GM18505 (cell line): Measurements from ENCODE around the gene NDUFB5.
A peak's percentile ranks its signal among the peaks of the same experiment; 100 is the strongest.

Experiments
- ATAC-seq: cut with Tn5 transposase; IDR thresholded peaks from one replicate; pipeline ENCODE4 v1.9.1; 2021; ENCODE audit not compliant: unreplicated experiment
- POLR2A ChIP-seq: IDR thresholded peaks from 4 replicates; pipeline ENCODE4 v1.6.1; 2011; ENCODE audit warnings: borderline replicate concordance; ENCODE audit not compliant: insufficient read depth, insufficient read length; ENCODE audit errors: extremely low read depth

The NDUFB5 gene

DNA sequence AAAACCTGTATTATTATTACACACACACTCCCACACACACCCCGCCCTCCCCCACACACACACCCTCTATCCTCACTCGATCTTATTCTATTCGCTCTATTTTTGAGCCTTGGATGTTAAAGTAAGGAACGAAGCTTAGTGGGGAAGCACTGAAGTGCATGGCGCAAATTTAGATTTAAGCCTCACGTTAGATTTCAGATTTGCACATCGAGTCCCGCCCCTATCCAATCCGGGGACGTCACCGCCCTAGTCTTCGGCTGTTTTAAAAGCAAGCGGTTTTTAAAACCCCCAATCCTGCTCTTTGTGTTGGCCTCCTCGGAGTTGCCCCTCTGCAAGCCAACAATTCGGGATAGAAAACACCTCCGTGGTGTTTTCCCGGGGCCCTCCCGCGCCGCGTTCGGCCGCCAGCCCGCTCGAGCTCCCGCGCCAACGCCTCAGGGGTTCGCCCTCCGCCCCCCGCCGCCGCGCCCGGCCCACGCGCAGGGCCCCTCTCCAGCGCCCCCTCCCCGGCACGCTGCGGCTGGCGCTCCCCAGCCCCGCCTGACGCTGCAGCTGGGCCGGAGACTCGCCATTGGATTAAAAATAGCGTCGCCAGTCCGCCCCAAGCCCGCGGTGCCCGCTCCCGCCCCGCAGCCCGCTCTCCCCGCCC, 48.0 kb downstream of the NDUFB5 start, which contains the start of gene USP13:
Gene USP13, plus strand, starts transcription at position 594 of the 649 bp plus-strand sequence. CDS start 186 bp downstream, outside the sequence.
- TF ChIP-seq POLR2A: no peak
- peak; percentile 71 for ATAC-seq

DNA sequence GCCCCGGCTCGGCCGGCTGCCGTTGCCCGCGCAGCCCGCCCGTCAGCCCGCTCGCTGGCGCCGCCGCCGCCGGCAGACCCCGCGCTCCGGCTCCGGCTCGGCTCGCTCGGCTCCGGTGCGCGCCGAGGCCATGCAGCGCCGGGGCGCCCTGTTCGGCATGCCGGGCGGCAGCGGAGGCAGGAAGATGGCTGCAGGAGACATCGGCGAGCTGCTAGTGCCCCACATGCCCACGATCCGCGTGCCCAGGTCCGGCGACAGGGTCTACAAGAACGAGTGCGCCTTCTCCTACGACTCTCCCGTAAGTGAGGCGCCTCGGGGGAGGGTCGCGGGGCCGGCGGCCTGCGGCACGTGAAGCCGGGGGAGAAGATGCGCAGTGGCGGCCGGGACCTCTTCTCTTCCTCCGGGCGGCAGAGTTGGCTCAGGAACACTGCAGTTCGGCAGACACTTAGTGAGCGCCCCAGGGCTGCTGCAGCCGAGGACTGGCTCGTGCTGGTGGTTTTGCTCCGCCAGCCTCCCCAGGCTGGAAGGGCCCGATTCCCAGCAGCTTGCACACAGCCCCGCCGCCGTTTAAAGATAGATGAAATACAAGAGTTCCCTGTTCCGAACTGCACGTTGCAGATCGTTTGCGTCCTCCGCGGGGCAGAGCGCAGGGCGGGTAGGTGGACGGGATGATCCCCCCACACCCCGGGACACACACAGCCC, 48.7 kb downstream of the NDUFB5 start:
- ATAC-seq: peak; percentile 60
- TF ChIP-seq POLR2A: no peak

DNA sequence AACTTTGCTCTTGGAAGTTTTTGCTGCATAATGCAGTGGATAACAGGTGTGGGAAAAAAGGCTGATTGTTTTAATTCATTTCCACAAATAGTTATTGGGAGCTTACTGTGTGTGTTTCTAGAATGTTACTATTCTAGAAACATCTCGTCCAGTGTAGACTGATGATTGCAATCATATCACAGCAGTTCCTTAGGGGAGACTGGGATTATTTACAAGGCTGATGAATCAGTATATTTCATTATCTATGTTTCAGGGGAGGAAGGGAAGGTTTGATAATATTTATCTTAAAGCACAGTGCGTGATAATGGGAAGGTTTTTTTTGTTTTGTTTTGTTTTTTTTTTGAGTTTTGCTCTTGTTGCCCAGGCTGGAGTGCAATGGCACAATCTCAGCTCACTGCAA, 50.6 kb downstream of the NDUFB5 start:
- no peak for ATAC-seq
- no peak for TF ChIP-seq POLR2A

DNA sequence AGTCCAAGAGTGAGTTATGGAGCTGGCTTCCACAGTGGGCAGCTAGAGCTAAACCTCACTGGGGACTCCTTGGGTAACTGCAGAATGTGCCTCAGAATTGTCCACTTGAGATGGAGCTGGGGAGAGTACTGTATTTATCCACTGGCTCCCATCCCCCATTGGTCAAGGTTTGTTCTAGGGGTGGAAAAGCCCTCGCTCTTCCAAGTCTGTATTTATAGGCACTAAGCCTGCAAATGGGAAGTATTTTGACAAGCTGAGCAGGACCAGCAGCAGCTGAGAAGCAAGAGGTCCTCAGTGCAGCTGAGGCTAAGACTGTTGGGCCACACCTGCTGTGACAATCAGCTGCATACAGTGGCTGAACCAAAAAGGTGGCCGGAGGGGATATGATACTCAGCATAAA, 54.0 kb downstream of the NDUFB5 start:
- no peak for ATAC-seq
- no peak for TF ChIP-seq POLR2A

DNA sequence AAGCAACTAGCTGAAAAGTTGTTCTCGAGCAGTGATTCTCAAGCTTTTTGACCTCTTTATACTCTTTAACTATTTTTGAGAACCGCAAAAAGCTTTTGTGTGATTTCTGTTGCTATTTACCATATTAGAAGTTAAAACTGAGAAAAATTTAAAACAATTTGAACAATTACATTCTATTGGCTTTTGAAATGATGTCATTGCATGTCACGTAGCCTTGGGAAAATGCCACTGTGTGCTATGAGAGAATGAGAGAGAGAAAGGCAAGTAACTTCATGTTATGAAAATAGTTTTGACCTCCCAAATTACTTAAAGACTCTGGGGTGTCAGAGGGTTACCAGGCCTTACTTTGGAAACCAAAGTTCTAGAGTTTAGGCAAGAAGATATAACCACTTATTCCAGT, 56.3 kb downstream of the NDUFB5 start:
- no peak for ATAC-seq
- no peak for TF ChIP-seq POLR2A

DNA sequence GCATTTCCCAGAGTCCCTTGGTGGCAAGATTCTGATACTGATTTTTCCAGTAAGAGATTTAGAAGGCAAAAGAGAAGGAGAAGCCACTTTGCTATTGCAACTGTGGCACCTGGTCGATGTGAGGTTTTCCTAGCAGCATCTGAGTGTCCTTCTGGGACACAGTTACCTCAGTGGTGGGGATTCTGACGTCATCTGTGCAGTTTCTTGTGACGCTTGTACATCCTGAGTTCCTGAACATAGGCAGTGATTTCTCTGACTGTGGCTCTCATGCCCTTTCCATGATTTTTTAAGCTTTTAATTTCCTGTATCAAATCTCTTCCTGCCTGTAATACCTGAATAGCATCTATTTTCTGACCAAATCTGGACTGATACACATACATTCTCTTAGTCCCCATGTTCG, 57.2 kb downstream of the NDUFB5 start:
- TF ChIP-seq POLR2A: no peak
- no peak for ATAC-seq

DNA sequence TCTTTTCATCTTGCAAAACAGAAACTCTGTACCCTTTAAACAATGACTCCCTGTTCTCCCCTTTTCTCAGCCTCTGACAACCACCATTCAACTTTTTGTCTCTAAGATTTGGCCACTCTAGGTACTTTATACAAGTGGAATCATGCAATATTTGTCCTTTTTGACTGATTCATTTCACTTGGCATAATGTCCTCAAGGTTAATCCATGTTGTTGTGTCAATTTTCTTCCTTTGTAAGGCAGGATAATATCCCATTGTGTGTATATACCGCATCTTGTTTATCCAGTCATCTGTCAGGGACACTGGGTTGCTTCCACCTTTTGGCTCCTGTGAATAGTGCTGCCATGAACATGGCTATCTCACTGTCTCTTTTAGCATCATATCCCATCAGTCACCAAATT, 58.5 kb downstream of the NDUFB5 start:
- no peak for TF ChIP-seq POLR2A
- ATAC-seq: no peak

DNA sequence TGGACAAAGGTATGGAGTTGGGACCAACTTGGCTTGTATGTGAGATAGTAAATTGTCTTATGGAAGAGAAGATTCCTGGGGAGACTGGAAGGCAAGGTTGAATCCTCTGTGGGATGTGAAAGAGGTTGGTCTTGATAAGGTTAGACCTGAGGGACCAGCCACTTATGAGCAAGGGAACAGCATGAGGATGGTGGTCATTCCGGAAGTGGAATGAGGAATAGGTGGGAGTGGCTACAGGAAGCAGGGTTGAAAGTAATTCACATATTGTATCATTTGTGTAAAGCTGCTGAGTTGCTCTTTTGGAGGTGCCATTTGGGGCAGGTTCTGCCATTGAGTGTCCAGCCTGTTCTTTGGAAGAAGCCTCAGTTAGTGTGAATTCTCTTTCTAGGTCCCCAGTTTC, 61.4 kb downstream of the NDUFB5 start:
- no peak for ATAC-seq
- TF ChIP-seq POLR2A: no peak

DNA sequence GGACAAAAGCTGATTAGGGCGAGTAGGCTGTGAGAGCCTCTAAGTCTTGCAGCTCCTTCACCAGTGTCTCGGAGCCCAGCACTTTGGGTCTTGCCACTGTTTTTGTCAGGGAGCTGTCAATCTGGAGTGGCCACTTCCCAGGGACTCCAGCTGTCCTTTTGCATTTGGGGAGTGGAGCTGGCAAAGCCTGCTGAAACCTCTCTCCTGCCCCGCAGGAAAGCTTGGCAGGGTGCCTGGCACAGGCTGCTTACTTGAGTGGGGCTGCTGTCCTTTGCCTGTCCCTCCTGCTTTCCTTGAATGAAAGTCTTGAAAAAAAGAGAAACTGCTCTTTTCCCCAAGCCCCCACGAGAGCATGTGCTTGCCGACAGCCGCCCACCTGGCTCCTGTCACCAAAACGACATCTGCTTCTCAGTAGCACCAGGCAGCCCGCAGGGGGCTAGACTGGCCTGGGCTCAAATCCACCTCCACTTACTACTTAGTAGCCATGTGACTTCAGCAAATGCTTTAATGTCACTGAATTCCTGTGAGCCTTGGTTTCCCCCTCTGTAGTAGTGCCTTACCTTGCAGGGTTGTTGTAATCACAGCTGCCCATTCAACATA, 61.9 kb downstream of the NDUFB5 start:
- no peak for ATAC-seq
- no peak for TF ChIP-seq POLR2A

DNA sequence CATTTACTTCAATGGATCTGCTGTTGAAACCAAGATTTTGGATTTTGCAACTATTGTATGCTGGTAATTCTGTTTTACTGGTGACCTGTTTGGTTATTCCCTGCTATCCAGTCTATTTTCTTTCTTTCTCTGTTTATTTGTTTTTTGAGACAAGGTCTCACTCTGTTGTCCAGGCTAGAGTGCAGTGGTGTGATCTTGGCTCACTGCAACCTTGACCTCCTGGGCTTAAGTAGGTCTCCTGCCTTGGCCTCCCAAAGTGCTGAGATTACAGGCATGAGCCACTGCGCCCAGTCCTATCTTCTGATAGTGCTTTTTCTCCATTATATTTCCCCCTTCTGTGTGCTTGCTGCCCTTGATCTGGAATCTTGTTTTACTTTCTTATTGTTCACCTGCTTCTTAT, 63.8 kb downstream of the NDUFB5 start:
- ATAC-seq: no peak
- TF ChIP-seq POLR2A: no peak

DNA sequence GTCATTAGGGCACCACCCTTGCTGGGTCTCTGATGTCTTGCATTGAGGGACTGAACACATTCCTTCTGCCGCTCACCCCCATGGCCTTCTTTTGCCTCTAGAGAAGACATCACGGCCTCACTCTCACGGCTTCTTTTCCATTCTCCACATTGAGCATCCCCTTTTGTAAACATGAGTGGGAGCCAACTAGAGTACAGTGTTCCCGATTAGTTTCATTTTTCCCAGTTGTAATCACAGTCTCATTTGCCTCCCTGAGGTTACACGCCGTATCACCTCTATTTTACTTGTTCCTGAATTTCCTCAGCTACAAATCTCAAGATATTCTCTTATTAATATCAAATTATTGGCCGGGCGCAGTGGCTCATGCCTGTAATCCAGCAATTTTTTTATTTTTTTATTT, 65.7 kb downstream of the NDUFB5 start:
- no peak for TF ChIP-seq POLR2A
- ATAC-seq: no peak

DNA sequence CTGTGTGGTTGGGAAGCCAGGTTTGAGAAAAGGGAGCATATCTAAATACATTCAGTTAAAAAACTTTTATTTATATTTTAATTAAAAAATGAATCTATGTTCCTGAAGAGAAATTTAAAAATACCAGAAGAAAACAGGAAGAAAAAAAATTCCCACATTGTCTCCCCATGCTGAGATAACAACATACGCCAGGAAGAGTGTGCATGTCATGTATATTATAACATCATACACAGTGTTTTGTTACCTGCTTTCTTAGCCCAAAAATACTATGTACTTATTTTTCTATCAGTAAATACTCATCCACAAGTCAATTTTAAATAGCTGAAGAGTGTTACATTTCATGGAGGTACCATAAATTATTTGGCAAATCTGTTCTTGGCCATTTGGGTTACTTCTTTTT, 66.7 kb downstream of the NDUFB5 start:
- ATAC-seq: no peak
- TF ChIP-seq POLR2A: no peak

DNA sequence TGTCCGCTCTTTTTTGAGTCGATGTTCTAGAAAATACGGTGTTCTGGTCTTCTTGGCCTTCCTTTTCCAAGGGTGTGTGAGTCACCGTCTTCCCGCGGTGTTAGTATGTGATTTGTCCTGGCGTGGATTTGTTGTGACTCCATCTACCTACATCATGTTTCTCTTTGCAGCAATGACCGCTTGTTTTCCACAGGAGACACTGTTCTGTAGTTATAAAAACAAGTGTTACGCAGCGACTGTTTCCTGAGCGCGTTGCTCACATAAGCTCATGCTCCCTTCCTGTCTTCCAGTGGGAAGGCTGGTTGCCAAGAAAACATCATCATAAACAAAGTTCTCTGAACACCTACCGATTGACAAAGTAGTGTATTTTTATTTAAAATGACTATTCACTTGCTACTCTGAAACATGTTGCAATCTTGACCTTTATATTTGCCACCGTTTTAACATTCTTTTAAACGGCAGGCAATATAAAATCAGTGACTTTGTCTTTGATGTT, 67.2 kb downstream of the NDUFB5 start:
- ATAC-seq: no peak
- no peak for TF ChIP-seq POLR2A

DNA sequence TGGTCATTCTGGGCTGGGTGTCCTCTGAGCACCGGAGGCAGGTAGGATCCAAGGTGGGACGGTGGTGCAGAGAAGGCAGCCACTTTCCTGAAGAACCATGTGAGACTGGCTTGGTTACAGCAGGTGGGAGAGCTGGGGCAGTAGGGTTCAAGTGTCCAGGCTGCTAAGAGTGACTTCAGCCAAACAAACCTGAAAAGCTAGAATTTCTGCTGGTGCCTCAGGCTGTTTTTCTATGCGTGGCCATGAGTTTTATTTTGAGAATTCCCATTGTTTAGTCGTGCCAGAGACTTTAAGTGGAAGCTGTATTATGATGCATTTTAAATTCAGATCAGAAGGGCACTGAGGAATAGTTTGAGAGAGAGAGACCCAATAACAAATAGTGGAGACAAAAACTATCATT, 68.3 kb downstream of the NDUFB5 start:
- ATAC-seq: no peak
- no peak for TF ChIP-seq POLR2A
